HG02763 (cell line): ENCODE data around the gene ELL2.
"Not testable (repeated sequence)": the region's sequence is repeated elsewhere in the genome, so short reads cannot be mapped to it uniquely, and the experiment has no call there.

Experiments used
- ATAC-seq: cut with Tn5 transposase; IDR thresholded peaks from one replicate; pipeline ENCODE4 v1.9.1; 2021; ENCODE audit warnings: mild to moderate bottlenecking, moderate library complexity; ENCODE audit not compliant: unreplicated experiment

The ELL2 gene

DNA sequence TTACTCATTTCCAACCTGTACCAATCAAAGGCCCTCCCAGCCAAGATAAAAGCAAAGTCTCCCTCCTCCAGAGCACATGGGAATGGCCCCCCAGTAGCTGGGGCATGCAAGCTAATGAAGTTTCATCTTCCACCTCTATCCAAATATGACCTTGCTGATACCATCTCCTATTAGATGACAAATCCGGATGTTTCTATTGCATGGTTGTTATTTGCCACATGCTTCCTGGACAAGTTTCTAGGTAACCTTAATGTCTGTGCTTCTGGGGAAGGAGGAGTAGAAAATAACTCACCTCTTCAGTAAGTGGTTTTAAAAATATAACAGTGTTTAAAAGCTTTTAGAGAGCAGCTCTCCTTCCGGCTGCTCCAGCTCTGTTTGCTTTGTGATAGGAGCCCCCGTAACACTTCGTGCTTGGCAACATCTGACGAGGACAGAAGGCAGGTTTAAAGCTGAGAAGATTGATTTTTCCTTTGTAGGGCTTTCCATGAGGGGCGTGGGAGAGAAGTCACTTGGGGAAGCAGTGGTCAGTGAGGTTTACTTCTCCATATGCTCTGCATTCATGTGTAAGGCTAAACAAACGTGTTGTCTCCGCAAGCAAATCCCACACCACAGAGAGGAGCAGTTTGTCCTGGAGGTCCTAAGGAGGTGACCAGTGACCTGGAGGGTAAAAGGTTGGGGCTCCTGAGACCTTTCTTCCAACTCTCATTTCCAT, 98.8 kb downstream of the ELL2 start:
- ATAC-seq = no peak

DNA sequence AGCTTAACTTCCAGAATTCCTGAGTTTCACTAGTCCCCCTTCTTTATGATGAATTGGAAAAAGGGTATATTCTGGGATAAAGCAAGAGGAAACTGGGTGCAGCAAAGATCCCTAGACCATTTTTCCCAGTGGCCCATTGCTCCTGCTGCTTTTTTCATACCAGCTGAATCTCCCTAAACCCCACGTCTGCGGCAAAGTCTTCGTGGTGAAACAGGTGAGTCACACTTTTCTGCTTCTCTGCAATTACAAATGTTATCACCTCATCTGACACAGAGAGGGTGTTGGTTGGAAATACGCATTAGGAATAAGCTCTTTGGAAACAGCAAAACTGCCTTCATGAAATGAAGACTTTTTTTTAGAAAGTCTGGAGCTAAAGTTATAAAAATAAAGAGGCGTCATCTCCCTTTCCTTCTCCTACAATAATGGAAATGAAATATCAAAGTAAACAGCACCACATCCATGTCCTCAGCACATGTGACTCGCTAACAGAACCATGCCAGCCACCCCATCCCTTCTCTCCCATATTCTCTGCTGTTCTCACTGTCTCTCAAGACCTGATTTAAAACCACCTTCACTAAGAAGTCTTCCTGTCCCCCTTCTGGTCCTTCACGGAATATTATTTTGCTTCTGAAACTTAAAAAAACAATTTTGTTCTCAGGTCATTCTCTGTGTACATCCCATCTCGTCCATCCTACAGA, 99.6 kb downstream of the ELL2 start:
- no peak for ATAC-seq

DNA sequence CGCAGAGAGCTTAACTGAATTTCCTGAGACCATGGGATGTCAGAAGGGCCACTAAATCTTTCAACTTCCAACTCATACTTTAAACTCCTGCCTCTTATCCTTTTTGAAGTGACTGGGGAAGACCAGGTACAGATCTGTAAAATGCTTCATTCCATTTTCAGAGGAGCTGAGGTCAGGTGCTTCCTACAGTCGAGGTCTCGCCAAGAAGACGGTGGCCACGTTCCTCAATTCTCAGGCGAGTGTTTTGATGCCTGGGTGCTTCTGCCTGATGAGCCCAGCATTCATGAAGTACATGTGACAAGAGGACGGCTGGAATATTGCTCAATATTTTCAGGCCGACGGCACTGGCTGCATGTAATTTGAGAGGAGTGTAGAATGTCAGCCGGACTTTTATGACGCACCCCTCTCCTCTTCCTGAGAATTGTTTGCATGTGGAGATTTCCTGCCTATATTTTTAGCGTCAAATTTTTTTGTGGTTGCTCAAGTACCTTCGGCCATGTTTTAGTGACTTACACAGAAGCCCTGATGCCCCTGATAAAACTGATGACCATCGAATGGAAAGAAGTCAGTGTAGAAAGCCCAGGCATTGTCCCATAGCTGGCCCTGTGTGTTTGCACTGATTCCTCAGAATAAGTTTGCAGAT, 100.3 kb downstream of the ELL2 start:
- no peak for ATAC-seq

DNA sequence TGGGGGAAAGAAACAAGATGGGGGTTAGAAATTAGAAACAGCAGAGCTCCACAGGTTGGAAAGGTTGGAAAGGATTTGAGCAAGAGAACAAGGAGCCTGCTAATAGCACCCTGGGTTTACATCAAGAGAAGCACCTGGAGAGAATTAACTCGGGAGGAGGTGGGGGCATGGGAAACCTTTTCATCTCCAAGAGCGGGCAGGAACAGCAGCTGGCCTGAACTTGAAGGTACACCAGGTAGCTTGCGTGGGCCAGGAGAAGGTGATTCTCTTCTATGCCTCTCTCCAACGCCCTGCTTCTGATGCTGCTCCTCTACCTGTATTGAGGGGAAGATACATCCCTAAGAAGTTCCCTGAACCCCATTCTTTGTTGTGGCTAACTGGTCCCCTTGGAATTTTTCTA, 102.0 kb downstream of the ELL2 start:
- no peak for ATAC-seq

DNA sequence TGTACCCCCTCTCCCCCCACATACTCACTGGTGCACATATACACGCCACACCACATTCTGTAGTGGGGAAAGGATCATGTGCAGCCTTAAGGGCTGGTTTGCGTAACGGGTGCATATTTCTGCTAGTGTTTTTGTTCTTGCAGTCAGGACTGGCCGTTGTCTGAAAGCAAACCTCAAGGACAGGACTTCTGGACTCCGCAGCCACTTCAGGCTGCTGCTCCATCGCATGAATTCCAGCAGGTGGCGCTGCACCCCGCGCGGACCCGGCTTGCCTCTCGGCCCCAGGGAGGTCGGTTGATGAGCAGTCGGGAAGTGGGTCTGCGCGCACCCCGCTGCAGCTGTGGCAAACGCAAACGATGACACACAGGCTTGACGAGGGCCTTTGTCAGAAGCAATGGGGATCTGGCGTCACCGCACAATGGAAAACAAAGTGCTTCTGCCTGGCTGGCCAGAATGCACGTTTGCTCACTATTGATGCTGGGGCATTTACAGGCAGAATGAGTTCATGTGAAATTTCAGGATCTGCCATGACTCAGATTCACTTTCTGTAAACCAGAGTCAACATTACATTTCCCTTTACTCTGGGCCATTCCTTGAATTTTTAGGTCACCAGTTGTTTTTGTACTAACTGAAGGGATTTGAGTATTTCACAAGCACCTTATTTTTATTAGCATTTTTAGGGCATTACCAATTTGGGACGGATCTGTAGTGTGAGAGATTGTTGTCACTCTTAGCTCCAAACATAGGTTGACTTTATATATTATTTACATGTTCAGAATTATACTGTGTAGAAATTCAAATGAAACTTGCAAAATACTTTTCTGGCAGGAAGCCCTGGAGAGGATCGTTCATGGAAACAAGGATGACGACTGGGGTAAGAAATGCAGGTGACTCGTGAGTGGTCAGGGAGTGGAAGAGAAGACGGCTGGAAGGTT, 102.7 kb downstream of the ELL2 start:
- peak; percentile 91 for ATAC-seq

DNA sequence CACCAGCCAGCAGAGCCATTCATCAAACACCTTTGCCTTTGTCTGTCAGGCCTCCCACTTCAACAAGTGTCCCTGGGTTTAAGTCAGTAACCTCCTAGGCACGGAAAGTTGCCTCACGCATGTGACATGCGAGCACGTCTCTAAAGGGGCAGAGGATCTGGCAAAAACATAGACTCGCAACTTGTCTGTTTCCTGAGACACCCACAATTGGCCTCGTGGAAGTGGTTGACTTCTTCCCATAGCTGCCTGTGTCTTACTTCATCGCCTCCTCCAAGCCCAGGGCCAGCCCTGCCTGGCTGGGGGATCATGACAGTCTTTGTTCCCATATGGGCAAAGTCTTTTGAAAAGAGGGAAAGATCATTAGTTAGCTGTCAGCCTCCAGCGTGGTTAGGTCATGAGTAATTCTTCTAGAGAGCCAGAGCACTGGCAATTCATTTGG, 103.6 kb downstream of the ELL2 start:
- ATAC-seq = no peak

DNA sequence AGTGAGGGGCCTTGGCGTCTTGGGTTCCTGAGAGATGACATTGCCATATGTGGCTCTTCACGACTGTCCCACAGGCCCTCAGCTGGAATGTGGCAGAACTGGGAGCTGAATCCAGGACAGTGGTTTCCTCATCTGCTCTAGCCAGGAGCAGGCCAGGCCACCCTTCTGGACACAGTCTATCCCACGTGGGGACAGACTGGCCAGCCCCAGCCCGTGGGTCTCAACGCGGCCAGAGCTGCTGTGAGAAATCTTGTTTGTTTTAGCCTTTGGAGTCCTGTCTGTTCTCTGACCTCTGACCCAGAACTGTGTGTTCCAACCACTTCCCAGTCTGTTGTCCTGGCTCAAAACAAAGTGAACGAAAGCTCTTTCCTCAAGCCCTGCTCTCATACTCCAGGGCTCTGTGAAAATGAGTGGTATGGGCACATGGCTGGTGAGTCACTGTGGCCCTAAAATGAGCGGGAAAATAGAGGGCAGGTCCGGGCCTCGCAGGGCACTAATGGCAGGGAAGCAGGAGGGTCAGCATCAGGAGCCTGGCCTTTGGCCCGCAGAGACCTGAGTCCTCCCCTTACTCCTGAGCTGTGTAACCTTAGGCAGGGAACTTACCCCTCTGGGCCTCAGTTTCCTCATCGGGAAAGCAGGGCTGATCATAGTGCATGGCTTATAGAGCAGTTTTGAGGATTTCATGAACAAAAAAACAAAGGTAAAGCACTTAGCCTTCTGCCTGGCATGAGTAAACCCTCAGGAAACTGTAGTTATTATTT, 104.3 kb downstream of the ELL2 start:
- ATAC-seq = no peak

DNA sequence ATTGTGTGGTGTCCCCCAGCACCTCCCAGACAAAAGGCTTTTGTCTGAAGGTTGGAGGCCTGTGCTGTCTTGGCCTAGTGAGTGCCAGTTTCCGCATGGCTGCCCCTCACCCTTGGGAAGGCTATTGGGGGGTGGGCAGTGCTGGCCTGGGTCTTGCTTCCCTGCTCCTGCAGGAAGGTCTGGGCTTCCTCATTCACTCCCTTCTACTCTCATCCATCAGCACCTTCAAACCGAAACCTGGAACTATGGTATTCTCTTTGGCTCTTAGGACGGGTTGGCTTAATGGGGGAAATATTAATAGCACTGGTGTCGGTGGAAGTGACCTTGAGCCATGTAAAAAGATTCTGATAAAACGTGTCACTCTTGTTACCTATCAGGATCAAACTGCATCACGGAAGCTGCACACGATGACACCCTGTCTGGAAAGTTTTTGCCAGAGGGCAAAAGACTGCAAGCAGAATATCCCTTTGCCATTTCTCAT, 105.1 kb downstream of the ELL2 start:
- no peak for ATAC-seq

DNA sequence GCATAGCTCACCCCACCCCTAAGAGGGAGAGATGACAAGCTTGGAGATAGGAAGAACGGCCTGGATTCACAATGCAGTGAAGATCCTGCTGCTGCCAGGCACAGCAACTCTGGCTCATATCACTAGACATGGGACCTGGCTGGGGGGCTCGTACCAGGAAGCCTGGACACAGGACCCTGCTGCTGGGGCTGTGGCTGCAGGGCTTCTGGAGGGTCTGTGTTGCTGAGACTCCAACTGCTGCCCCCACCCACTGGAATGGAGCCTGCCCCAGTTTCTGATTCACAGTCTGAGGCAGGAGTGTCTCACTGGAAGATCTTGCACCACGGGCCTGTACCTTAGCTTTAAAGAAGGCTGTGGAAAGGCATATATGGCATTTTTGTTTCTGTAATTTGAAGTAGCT, 108.2 kb downstream of the ELL2 start:
- no peak for ATAC-seq

DNA sequence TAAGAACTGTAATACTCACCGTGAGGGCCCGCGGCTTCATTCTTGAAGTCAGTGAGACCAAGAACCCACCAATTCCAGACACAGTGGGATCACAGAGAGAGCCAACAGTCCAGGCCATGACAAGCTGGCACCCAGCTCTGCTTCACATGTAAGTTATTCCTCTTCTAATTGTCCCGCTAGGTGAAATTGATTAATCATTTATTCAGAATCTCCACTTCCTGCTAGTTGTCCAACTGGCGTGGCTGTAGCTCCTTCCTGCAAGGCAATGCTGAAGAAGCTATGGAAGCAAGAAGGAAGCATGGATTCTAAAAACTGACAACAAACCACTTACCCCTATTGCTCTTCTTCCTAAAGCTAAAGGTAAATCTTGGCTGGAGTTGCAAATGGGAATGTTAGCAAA, 109.1 kb downstream of the ELL2 start:
- no peak for ATAC-seq

DNA sequence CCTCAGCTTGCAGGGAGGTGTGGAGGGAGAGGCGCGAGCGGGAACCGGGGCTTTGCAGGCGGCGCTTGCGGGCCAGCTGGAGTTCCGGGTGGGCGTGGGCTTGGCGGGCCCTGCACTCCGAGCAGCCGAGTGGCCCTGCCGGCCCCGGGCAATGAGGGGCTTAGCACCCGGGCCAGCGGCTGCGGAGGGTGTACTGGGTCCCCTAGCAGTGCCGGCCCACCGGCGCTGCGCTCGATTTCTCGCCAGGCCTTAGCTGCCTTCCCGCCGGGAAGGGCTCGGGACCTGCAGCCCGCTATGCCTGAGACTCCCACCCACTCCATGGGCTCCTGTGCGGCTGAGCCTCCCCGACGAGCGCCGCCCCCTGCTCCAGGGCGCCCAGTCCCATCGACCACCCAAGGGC, 110.5 kb downstream of the ELL2 start:
- not testable (repeated sequence) for ATAC-seq

DNA sequence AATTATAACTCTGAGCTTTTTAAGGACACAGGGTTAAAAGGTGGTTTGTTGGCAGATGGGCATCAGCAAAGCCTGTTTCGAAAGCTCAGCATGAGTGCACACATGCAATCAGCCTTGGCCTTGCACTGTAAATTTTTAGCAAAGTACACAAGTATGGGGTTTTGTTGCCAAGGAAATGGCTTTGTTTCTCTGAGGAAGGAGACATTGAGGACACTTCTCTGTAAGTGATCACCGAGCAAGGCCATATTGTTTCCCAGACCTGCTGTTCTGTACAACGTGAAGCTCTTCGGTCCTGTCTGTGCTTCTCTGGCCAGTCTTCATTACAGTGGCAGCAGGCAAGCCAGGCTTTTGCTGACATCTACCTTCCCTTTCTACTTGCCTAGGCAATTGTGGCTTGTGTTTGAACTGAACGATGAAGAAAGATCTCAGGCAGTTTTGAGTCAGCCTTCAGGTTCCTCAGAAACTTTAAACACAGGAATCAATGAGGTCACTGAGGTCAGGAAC, 111.2 kb downstream of the ELL2 start:
- no peak for ATAC-seq

DNA sequence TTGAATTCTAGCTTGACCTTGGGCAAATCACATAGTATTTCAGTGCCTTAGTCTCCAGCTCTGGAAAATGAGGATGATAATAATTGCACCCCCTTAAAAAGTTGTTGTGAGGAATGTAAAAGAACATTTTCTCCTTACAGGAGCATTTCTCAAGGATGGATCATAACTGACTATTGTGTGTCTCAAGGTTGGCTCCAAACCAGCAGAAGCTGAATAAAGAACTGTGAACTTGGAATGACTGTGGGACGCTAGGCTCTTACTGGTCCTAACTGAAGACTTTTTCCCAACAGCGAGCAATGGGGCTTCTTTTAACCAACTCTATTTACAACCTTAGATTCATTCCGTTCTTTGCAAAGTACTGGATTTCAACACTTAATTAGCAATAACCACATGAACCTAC, 113.0 kb downstream of the ELL2 start:
- no peak for ATAC-seq

DNA sequence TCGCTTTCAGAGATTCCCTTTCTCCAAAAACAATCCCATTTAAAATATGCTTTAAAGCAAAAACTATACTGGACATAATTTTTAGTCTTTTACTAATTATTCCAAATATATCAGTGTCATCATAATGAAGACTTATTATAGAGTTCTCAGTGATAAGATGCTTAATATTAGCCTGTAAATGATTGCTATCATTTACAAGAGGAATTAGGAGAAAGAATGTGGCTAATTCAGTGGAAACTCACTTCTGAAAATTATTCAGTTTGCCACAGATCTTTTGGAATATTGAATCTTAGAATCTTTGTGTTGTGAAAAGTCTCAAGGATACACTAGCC, 114.4 kb downstream of the ELL2 start:
- ATAC-seq = no peak

DNA sequence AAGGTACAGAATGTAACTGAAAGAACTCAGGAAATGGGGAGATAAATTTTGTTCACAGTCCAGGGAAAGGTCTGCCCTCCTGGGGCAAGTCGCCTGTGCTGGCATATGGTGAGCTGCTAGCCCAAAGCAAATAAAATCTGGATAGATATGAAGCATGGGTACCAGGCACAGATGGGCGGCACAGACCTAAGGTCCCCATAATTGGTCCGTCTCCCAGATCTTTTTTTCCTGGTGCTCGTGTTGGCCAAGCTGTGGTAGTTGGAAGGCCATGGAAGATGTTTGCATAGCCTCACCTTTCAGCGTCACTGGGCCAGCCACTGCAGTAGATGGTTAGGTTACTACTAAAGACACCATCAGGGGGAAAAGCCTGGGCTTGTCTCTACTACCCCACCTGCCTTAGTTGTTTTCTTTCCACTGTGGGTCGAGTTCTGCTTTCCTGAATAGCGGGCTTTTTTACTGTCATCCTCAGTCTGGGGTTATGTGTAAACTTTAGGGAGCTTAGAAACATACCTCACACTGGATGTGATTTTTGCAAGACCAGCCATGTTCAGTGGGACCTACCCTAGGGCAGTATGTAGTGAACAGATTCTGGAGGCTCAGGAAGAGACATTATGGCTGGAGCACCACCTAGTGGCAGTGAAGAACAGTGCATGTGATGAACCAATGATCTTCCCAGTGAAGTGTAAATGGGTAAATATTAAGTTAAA, 114.9 kb downstream of the ELL2 start:
- ATAC-seq = no peak

DNA sequence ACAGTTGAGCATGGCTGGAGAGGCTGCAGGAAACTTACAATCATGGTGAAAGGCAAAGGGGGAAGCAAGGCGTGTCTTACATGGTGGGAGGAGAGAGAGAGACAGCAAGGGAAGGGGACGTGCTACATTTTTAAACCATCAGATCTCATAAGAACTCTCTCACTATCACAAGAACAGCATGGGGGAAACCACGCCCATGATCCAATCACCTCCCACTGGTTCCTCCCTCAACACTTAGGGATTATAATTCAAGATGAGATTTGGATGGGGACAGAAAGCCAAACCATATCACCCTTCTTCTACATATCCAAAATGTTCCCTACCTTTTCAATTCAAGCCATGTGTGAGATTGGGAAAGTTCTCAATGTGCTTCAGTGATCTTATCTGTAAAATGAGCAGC, 116.3 kb downstream of the ELL2 start:
- ATAC-seq = no peak

DNA sequence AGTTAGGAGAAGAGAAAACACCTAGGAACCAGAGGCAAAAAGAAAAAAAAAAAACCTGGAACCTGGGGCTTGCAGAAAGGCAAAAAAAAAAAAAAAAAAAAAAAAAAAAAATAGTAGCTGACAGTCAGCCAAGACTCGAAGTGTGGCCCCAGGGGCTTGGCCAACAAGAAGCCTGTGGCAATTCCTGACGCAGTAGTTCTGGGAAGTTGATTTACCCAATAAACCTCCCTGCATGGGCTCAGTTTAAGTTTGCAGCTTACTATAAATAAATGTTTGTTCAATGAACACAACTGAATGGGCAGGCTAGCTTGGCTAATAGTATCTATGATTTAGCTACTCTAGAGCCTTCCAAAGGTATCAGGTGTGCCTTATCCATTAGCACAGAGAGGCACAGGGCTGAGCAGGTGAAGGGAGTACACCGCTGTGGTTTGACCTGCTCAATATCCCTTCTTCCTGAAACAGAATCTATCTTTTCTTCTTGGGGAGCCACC, 117.9 kb downstream of the ELL2 start:
- no peak for ATAC-seq

DNA sequence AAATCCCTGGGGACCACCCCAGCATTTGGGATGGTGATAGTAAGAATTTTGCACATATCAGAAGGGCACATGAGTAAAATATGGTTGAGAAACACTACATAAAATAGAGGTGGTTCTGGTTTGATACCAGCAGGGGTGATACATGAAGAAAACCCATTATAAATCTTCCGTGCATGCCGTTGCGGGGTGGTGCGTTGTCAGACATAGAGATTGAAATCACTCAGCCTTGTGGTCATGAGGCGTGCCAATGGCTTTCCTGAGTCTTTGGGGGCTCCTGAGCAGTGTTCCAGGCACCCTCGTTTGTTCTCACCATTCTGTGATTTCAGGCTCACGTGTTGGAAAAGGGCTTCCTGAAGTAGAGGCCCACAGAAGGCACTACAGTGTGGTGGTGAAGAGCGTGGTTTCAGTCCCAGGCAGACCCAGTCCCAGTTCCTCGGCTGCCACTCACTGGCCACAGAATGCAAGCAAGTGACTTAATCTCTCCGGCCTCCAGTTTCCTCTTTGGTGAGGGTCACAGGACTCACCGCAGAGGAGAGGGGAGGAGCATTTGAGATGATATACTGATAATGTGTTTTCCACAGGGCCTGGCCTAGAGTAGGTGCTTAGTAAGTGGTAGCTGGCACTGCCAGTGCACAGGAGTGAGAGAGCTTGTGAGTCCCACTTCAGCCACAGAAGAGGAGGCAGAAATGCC, 118.7 kb downstream of the ELL2 start:
- peak; percentile 93 for ATAC-seq
